H1 (cell line): Measurements from ENCODE around the gene BAZ2B.

ENCODE experiments used
- CEBPB ChIP-seq: IDR thresholded peaks from 2 replicates; pipeline ENCODE4 v1.6.1; 2012; ENCODE audit warnings: low read depth, low read length
- EP300 ChIP-seq, 2 experiments: IDR thresholded peaks; 1 replicate in 1 of 2; 2 replicates in 1 of 2; pipeline ENCODE4 v1.6.1; 2011 to 2012; ENCODE audit warnings: low read depth in 2 of 2, low read length in 2 of 2, mild to moderate bottlenecking in 2 of 2, borderline replicate concordance in 1 of 2, inconsistent platforms in 1 of 2, moderate library complexity in 1 of 2
- JUN ChIP-seq: IDR thresholded peaks from 2 replicates; pipeline ENCODE4 v1.6.1; 2011; ENCODE audit warnings: low read depth, mild to moderate bottlenecking, improper control_type of control experiment, low read length
- POLR2AphosphoS5 ChIP-seq: IDR thresholded peaks from 2 replicates; pipeline ENCODE4 v1.6.1; 2011; ENCODE audit warnings: low read depth, low read length
- RAD21 ChIP-seq, 2 experiments: IDR thresholded peaks in 1 of 2; conservative IDR thresholded peaks in 1 of 2; 2 replicates each; pipeline ENCODE4 v1.6.1; 2011; ENCODE audit warnings: low read depth in 2 of 2, low read length in 2 of 2, improper control_type of control experiment in 1 of 2, inconsistent platforms in 1 of 2, mild to moderate bottlenecking in 1 of 2, moderate library complexity in 1 of 2
- RFX5 ChIP-seq: IDR thresholded peaks from 2 replicates; pipeline ENCODE4 v1.6.1; 2011; ENCODE audit warnings: low read depth, low read length, improper control_type of control experiment, borderline replicate concordance
- TEAD4 ChIP-seq: IDR thresholded peaks from 2 replicates; pipeline ENCODE4 v1.6.1; 2012; ENCODE audit warnings: low read depth, low read length, inconsistent platforms, mixed read lengths
- TF ChIP-seq, protein P1 (sequence below), 3 experiments: IDR thresholded peaks; 1 replicate in 2 of 3; 2 replicates in 1 of 3; pipeline versions ENCODE4 v1.5.1 to v1.6.1; 2011; ENCODE audit warnings: low read length in 3 of 3, mild to moderate bottlenecking in 3 of 3, inconsistent platforms in 2 of 3, low read depth in 1 of 3, moderate library complexity in 1 of 3; ENCODE audit not compliant: insufficient read depth in 1 of 3; ENCODE audit errors: control extremely low read depth in 1 of 3

- TF ChIP-seq EP300 (IDR thresholded peaks at IDR 0.05; ENCODE audit: borderline replicate concordance in 1 of 2, low read depth in 2 of 2, low read length in 2 of 2) (no peak), JUN (no peak), TEAD4 (no peak), POLR2AphosphoS5 (no peak), RFX5 (no peak), CEBPB (no peak), RAD21 (IDR thresholded peaks at IDR 0.05 in 1 of 2, conservative IDR thresholded peaks at IDR 0.05 in 1 of 2; ENCODE audit: low read depth in 2 of 2, low read length in 2 of 2) (no peak)
- TF ChIP-seq, protein P1, sequence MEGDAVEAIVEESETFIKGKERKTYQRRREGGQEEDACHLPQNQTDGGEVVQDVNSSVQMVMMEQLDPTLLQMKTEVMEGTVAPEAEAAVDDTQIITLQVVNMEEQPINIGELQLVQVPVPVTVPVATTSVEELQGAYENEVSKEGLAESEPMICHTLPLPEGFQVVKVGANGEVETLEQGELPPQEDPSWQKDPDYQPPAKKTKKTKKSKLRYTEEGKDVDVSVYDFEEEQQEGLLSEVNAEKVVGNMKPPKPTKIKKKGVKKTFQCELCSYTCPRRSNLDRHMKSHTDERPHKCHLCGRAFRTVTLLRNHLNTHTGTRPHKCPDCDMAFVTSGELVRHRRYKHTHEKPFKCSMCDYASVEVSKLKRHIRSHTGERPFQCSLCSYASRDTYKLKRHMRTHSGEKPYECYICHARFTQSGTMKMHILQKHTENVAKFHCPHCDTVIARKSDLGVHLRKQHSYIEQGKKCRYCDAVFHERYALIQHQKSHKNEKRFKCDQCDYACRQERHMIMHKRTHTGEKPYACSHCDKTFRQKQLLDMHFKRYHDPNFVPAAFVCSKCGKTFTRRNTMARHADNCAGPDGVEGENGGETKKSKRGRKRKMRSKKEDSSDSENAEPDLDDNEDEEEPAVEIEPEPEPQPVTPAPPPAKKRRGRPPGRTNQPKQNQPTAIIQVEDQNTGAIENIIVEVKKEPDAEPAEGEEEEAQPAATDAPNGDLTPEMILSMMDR (IDR thresholded peaks at IDR 0.05; ENCODE audit: control extremely low read depth in 1 of 3, insufficient read depth in 1 of 3, low read depth in 1 of 3, low read length in 3 of 3): no peak
These were observed 204.9 kb downstream of the BAZ2B start for GRCh38 chr2:159411460-159411859.
